Gastroesophageal sphincter (tissue), 3 donors: ENCODE results near the gene TNNT3.

Experiments used
- POLR2A ChIP-seq, 2 donors: fragments of 450-650 bp; IDR thresholded peaks; one replicate each; pipeline ENCODE4 v1.6.1; 2017; ENCODE audit warnings: antibody characterized with exemption in 2 of 2, mild to moderate bottlenecking in 2 of 2, moderate library complexity in 1 of 2
- POLR2AphosphoS5 ChIP-seq: sonication (generic); formaldehyde crosslinking; IDR thresholded peaks from one replicate; pipeline ENCODE4 v1.6.1; 2017; ENCODE audit warnings: antibody characterized with exemption
- TF ChIP-seq, protein P1 (sequence below), 4 experiments: fragments of 200-600 bp in 2 of 4; fragments of 450-650 bp in 2 of 4; sonication (generic) in 1 of 4; IDR thresholded peaks; one replicate each; pipeline ENCODE4 v1.5.1; 2017 to 2019; ENCODE audit warnings: antibody characterized with exemption in 4 of 4, mild to moderate bottlenecking in 2 of 4, moderate library complexity in 2 of 4

DNA sequence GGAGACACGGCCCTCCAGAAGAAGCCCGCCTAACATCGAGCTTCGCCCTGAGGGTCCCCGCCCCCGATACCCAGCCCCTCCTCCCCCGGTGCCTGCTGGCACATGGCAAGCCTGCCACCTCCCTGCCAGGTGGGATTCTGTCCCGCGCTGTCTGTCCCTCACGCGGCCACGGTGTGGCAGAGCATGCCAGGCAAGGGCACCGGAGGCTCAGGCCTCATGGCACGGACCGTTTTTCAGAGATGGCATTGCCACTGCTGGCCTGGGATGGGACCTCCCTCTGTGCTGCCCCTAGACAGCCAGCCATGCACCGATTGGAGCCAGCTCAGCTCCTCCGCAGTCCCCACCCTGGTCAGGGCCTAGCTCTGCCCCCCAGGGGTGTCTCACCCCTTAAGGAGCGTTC lies 47.0 kb downstream of the TNNT3 start:
- TF ChIP-seq POLR2A (IDR thresholded peaks at IDR 0.05) (no peak), POLR2AphosphoS5 (no peak)
- TF ChIP-seq, protein P1, sequence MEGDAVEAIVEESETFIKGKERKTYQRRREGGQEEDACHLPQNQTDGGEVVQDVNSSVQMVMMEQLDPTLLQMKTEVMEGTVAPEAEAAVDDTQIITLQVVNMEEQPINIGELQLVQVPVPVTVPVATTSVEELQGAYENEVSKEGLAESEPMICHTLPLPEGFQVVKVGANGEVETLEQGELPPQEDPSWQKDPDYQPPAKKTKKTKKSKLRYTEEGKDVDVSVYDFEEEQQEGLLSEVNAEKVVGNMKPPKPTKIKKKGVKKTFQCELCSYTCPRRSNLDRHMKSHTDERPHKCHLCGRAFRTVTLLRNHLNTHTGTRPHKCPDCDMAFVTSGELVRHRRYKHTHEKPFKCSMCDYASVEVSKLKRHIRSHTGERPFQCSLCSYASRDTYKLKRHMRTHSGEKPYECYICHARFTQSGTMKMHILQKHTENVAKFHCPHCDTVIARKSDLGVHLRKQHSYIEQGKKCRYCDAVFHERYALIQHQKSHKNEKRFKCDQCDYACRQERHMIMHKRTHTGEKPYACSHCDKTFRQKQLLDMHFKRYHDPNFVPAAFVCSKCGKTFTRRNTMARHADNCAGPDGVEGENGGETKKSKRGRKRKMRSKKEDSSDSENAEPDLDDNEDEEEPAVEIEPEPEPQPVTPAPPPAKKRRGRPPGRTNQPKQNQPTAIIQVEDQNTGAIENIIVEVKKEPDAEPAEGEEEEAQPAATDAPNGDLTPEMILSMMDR (IDR thresholded peaks at IDR 0.05) = no peak
